AG10803 (cell line): ENCODE data around the gene FANCI.

ENCODE experiments used
- DNase-seq: peaks from one replicate; pipeline ENCODE4 v3.0.0; 2010; ENCODE audit warnings: low read depth
- H3K4me3 ChIP-seq: 2 replicates; pipeline ENCODE4 v1.5.1; 2011; ENCODE audit warnings: mild to moderate bottlenecking, low read length, control low read depth
- CTCF ChIP-seq: conservative IDR thresholded peaks from 2 replicates; pipeline ENCODE4 v1.5.1; 2011; ENCODE audit warnings: mild to moderate bottlenecking, low read length, control low read depth, inconsistent platforms

The FANCI gene

GRCh38 chr15:89326316-89326715 is 82.5 kb downstream of the FANCI start:
- H3K4me3 ChIP-seq, result no peak overlapping the region
- no peak for DNase-seq
- no peak for TF ChIP-seq CTCF

GRCh38 chr15:89327113-89327512 is 83.3 kb downstream of the FANCI start:
- no peak for TF ChIP-seq CTCF
- no peak overlapping the region for H3K4me3 ChIP-seq
- no peak for DNase-seq

- no peak for TF ChIP-seq CTCF
- no peak overlapping the region for H3K4me3 ChIP-seq
- DNase-seq, result no peak
Measured at GRCh38 chr15:89328398-89329254, 84.8 kb downstream of the FANCI start.

- TF ChIP-seq CTCF, result no peak
- peak; percentile 43 for DNase-seq
- no peak overlapping the region for H3K4me3 ChIP-seq
Measured at GRCh38 chr15:89329329-89330084, 85.7 kb downstream of the FANCI start.

- no peak overlapping the region for H3K4me3 ChIP-seq
- DNase-seq, result no peak
- TF ChIP-seq CTCF, result no peak
Measured at GRCh38 chr15:89330119-89330518, 86.3 kb downstream of the FANCI start.

- DNase-seq, result no peak
- H3K4me3 ChIP-seq, result no peak overlapping the region
- no peak for TF ChIP-seq CTCF
Measured at GRCh38 chr15:89330881-89331595, 87.3 kb downstream of the FANCI start.
